GM19351 (cell line): ENCODE results near the gene ALDH1B1.

ENCODE experiments used
- ATAC-seq: cut with Tn5 transposase; IDR thresholded peaks from one replicate; pipeline ENCODE4 v1.9.1; 2021; ENCODE audit warnings: mild to moderate bottlenecking, moderate library complexity; ENCODE audit not compliant: unreplicated experiment

Gene ALDH1B1

GRCh38 chr9:38437193-38437823 is 44.8 kb downstream of the ALDH1B1 start:
- no peak for ATAC-seq

GRCh38 chr9:38439291-38439915 is 46.9 kb downstream of the ALDH1B1 start:
- ATAC-seq, result no peak

- ATAC-seq, result no peak
Measured at GRCh38 chr9:38439916-38440301, 47.4 kb downstream of the ALDH1B1 start.

- ATAC-seq, result no peak
Measured at GRCh38 chr9:38440516-38440915, 48.0 kb downstream of the ALDH1B1 start.

- ATAC-seq, result no peak
Measured at GRCh38 chr9:38441347-38442085, 49.0 kb downstream of the ALDH1B1 start.

- no peak for ATAC-seq
Measured at GRCh38 chr9:38442473-38443096, 50.1 kb downstream of the ALDH1B1 start.

GRCh38 chr9:38443181-38443580 is 50.7 kb downstream of the ALDH1B1 start:
- no peak for ATAC-seq

- no peak for ATAC-seq
Measured at GRCh38 chr9:38443597-38443996, 51.1 kb downstream of the ALDH1B1 start.

- peak; percentile 92 for ATAC-seq
Measured at GRCh38 chr9:38445154-38446043, 52.9 kb downstream of the ALDH1B1 start.

- no peak for ATAC-seq
Measured at GRCh38 chr9:38447703-38448102, 55.2 kb downstream of the ALDH1B1 start.
